MM.1S (cell line): Measurements from ENCODE around the gene HCN4.

Experiments used
- EZH2 ChIP-seq: fragments of 300-600 bp; sonication (generic); optimal IDR thresholded peaks from 2 replicates; pipeline ENCODE3; 2017; ENCODE audit warnings: low read depth, mild to moderate bottlenecking, antibody characterized with exemption, low read length, mixed read lengths
- EZH2phosphoT487 ChIP-seq: fragments of 300-600 bp; sonication (generic); IDR thresholded peaks from 2 replicates; pipeline ENCODE4 v1.6.1; 2018; ENCODE audit warnings: antibody characterized with exemption, low read length

DNA sequence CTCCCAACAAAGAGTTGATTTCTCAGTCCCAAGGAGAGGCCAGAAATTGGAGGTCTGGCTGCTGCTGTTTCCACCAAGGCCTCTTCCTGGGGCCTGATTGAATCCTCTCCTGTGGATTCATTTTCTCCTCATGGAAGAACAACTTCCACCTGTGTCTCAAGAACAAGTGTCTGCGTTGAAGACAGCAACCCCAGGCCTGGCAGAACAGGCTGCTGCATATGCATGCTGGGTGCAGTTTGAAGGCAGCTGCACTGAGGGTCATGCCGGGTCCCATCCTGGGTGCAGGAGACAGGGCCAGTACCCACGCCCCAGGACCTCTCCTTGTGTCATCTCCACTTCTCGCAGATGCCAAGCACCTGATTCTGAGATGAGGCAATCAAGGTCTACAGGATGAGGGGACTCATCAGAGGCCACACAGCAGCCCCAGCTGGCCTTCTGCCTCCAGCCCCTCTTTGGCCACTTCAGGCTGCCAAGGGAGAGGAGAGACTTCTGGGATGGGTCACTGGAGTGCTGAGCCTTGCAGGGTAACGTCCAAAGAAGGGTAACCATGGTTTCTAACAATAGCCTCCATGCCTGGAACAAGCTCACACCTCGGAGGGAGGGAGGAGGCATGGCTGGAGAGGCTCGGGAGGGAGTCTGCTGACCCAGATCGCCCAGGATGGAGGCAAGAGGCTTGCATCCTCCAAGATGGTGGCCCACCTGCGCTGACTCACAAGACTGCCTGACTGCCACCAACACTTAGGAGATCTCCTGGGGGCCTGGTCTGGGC, 30.0 kb downstream of the HCN4 start:
- no peak for TF ChIP-seq EZH2phosphoT487
- no peak for TF ChIP-seq EZH2
